Stomach (tissue), 9 donors: Measurements from ENCODE around the gene FTO. TPM values are rescaled to one million over a fixed set of nuclear protein-coding genes. Genes with fewer than 3 reads are reported as not detected.

ENCODE experiments used
- DNase-seq, 2 donors: peaks; one replicate each; pipeline versions ENCODE4 v3.0.0 to v3.0.0-alpha.2; 2013 to 2019
- H3K27ac ChIP-seq, 5 donors: fragments of 200-600 bp in 4 of 5; sonication (generic) in 4 of 5; one replicate each; pipeline ENCODE4 v1.5.1; 2013 to 2019; ENCODE audit warnings: mild to moderate bottlenecking in 1 of 5, moderate library complexity in 1 of 5
- H3K27me3 ChIP-seq, 3 donors: fragments of 200-600 bp; sonication (generic); one replicate each; pipeline ENCODE4 v1.5.1; 2017 to 2019; ENCODE audit warnings: mixed run types in 1 of 3
- H3K36me3 ChIP-seq, 4 donors: fragments of 200-600 bp; sonication (generic); 1 replicate in 3 of 4; 2 replicates in 1 of 4; pipeline ENCODE4 v1.5.1; 2016 to 2019
- H3K4me1 ChIP-seq, 4 donors: fragments of 200-600 bp; sonication (generic); one replicate each; pipeline ENCODE4 v1.5.1; 2016 to 2019
- H3K4me3 ChIP-seq, 4 donors: fragments of 200-600 bp; sonication (generic) in 3 of 4; one replicate each; pipeline ENCODE4 v1.5.1; 2016 to 2019; ENCODE audit warnings: mild to moderate bottlenecking in 1 of 4
- H3K9me3 ChIP-seq, 4 donors: fragments of 200-600 bp; sonication (generic); one replicate each; pipeline ENCODE4 v1.5.1; 2016 to 2019
- CTCF ChIP-seq, 7 experiments: fragments of 450-650 bp in 4 of 7; fragments of 200-600 bp in 3 of 7; sonication (generic) in 3 of 7; IDR thresholded peaks; one replicate each; pipeline ENCODE4 v1.5.1; 2016 to 2019; ENCODE audit warnings: antibody characterized with exemption in 7 of 7, control low read depth in 2 of 7, mild to moderate bottlenecking in 1 of 7
- EP300 ChIP-seq: sonication (generic); formaldehyde crosslinking; IDR thresholded peaks from one replicate; pipeline ENCODE4 v1.6.1; 2017; ENCODE audit warnings: antibody characterized with exemption
- POLR2A ChIP-seq, 4 donors: fragments of 450-650 bp; IDR thresholded peaks; one replicate each; pipeline ENCODE4 v1.6.1; 2016; ENCODE audit warnings: antibody characterized with exemption in 4 of 4, control low read depth in 2 of 4, mild to moderate bottlenecking in 1 of 4, moderate library complexity in 1 of 4
- POLR2AphosphoS5 ChIP-seq, 3 donors: sonication (generic); formaldehyde crosslinking; IDR thresholded peaks; one replicate each; pipeline ENCODE4 v1.6.1; 2016; ENCODE audit warnings: antibody characterized with exemption in 3 of 3
- WGBS, 5 donors: extraction: QIAGEN DNeasy Blood & Tissue Kit in 3 of 5; methylation state at CpG; one replicate each; pipeline versions ENCODE4 v1.1.5 to v1.1.7; 2013 to 2018; 5-methylcytosine and 5-hydroxymethylcytosine counted together
- intact Hi-C: fragments of 100-400 bp; cut with DNase I; formaldehyde crosslinking; loops from one replicate; pipeline ENCODE4 v1.15.1; 2023; ENCODE audit warnings: low total_unique reads
- polyA plus RNA-seq, 3 donors: library from polyadenylated mRNA; stranded (reverse); fragments of 200-250 nt; gene quantifications; one replicate each; pipeline ENCODE4 v1.2.3, GENCODE V29; 2013
- total RNA-seq, 5 donors: library from RNA; depleted of rRNA; stranded (reverse); fragments of >200 nt; gene quantifications; one replicate each; pipeline versions ENCODE4 v1.1.0 to v1.2.3, GENCODE V29; 2014 to 2016
- donor health status: healthy with polysubstance abuse.
- donor health status: Bipolar disorder and iron deficiency.
- donor health status: healthy.

Gene FTO
- total and polyA plus RNA-seq, 8 donors = 9.3 to 88.7 (median 24.6) TPM

- DNase-seq = no peak
- H3K4me3 ChIP-seq = no peak overlapping the region
- WGBS, 5 donors = 77 to 84% (median 82%) methylated on average over 8 of the region's 8 CpGs
- intact Hi-C loops = no loop called here
- H3K36me3 ChIP-seq = no peaks in the 10 kb centered on the region
- no peak overlapping the region for H3K27ac ChIP-seq
- TF ChIP-seq POLR2AphosphoS5 (IDR thresholded peaks at IDR 0.05) (no peak), EP300 (no peak), CTCF (IDR thresholded peaks at IDR 0.05) (no peak), POLR2A (IDR thresholded peaks at IDR 0.05) (no peak)
- H3K27me3 ChIP-seq = no peaks in the 10 kb centered on the region
- no peaks in the 10 kb centered on the region for H3K9me3 ChIP-seq
- peaks cover 0 to 13% (median 0%) of the 10 kb centered on the region in 4 donors for H3K4me1 ChIP-seq
Observed at GRCh38 chr16:54067322-54068065, 363.5 kb downstream of the FTO start.

- intact Hi-C loops = no loop called here
- WGBS, 5 donors = 54 to 88% (median 68%) methylated on average over 2 of the region's 2 CpGs
- no peak for DNase-seq
- no peaks in the 10 kb centered on the region for H3K36me3 ChIP-seq
- TF ChIP-seq EP300 (no peak), POLR2AphosphoS5 (IDR thresholded peaks at IDR 0.05) (no peak), CTCF (IDR thresholded peaks at IDR 0.05) (no peak), POLR2A (IDR thresholded peaks at IDR 0.05) (no peak)
- H3K9me3 ChIP-seq = no peaks in the 10 kb centered on the region
- H3K4me1 ChIP-seq = peaks cover 0 to 8% (median 0%) of the 10 kb centered on the region in 4 donors
- H3K27me3 ChIP-seq = no peaks in the 10 kb centered on the region
- H3K4me3 ChIP-seq = no peak overlapping the region
- no peak overlapping the region for H3K27ac ChIP-seq
Observed at GRCh38 chr16:54068212-54068611, 364.3 kb downstream of the FTO start.

- no peak for DNase-seq
- Histone ChIP-seq H3K9me3 (no peaks in the 10 kb centered on the region), H3K4me1 (peaks cover 0 to 5% (median 0%) of the 10 kb centered on the region in 4 donors), H3K36me3 (no peaks in the 10 kb centered on the region), H3K27ac (no peak overlapping the region), H3K27me3 (no peaks in the 10 kb centered on the region), H3K4me3 (no peak overlapping the region)
- 91 to 96% (median 94%) methylated on average over 3 of the region's 3 CpGs for WGBS, 5 donors
- TF ChIP-seq POLR2AphosphoS5 (IDR thresholded peaks at IDR 0.05) = no peak
- TF ChIP-seq POLR2A (IDR thresholded peaks at IDR 0.05) = no peak
- TF ChIP-seq CTCF (IDR thresholded peaks at IDR 0.05) = no peak
- no peak for TF ChIP-seq EP300
- intact Hi-C loops = no loop called here
Observed at GRCh38 chr16:54069601-54070239, 365.8 kb downstream of the FTO start.

- Histone ChIP-seq H3K4me1 (peaks cover 0 to 5% (median 0%) of the 10 kb centered on the region in 4 donors), H3K27me3 (no peaks in the 10 kb centered on the region), H3K36me3 (no peaks in the 10 kb centered on the region), H3K9me3 (no peaks in the 10 kb centered on the region), H3K4me3 (no peak overlapping the region), H3K27ac (no peak overlapping the region)
- no peak for DNase-seq
- TF ChIP-seq POLR2AphosphoS5 (IDR thresholded peaks at IDR 0.05) = no peak
- no peak for TF ChIP-seq EP300
- TF ChIP-seq POLR2A (IDR thresholded peaks at IDR 0.05) = no peak
- TF ChIP-seq CTCF (IDR thresholded peaks at IDR 0.05) = no peak
- intact Hi-C loops = no loop called here
- WGBS, 5 donors = 91 to 97% (median 97%) methylated on average over 2 of the region's 2 CpGs
Observed at GRCh38 chr16:54070789-54071343, 366.9 kb downstream of the FTO start.
